H1 (cell line): ENCODE measurements around the gene C9orf40. TPM values are rescaled to one million over a fixed set of nuclear protein-coding genes. Genes with fewer than 3 reads are reported as not detected.

ENCODE experiments used
- CTCF ChIA-PET: fragments of 300-600 bp; sonication (Branson Sonifier 250); formaldehyde crosslinking; loops from one replicate; lab custom pipeline; 2021; ENCODE audit not compliant: partially characterized antibody; lab: Charles Lee
- POLR2A ChIA-PET: fragments of 300-600 bp; sonication (Branson Sonifier 250); formaldehyde crosslinking; loops from one replicate; lab custom pipeline; 2021; ENCODE audit warnings: inconsistent platforms; ENCODE audit not compliant: partially characterized antibody; lab: Charles Lee
- DNase-seq, 2 experiments: peaks; one replicate each; pipeline versions ENCODE4 v3.0.0 to v3.0.0-alpha.2; 2010 to 2022; ENCODE audit warnings: low spot score in 2 of 2, low read depth in 1 of 2, mixed read lengths in 1 of 2
- FAIRE-seq: peaks from 2 replicates; lab custom pipeline; 2011; peaks lifted over from hg19 to GRCh38; lab: Jason Lieb, UNC
- H2AFZ ChIP-seq: 2 replicates; pipeline ENCODE4 v1.8.1; 2012; ENCODE audit warnings: low read length, inconsistent platforms
- H2AK5ac ChIP-seq: 2 replicates; pipeline ENCODE4 v1.6.1; 2013; ENCODE audit warnings: low read depth, low read length
- H2BK120ac ChIP-seq: replicated peaks from 2 replicates; pipeline ENCODE3; 2013; ENCODE audit warnings: low read depth, low read length, inconsistent platforms
- H2BK12ac ChIP-seq: 2 replicates; pipeline ENCODE4 v1.6.1; 2013; ENCODE audit warnings: low read depth, low read length
- H2BK15ac ChIP-seq: 2 replicates; pipeline ENCODE4 v1.6.1; 2013; ENCODE audit warnings: low read length
- H2BK20ac ChIP-seq: 2 replicates; pipeline ENCODE4 v1.6.1; 2013; ENCODE audit warnings: low read length
- H2BK5ac ChIP-seq: 2 replicates; pipeline ENCODE4 v1.6.1; 2013; ENCODE audit warnings: low read depth, low read length
- H3K14ac ChIP-seq: 2 replicates; pipeline ENCODE4 v1.6.1; 2013; ENCODE audit warnings: inconsistent platforms; ENCODE audit not compliant: insufficient read length
- H3K18ac ChIP-seq: 2 replicates; pipeline ENCODE4 v1.6.1; 2013; ENCODE audit warnings: low read length; ENCODE audit errors: extremely low read depth
- H3K23ac ChIP-seq: 2 replicates; pipeline ENCODE4 v1.6.1; 2013; ENCODE audit warnings: inconsistent platforms; ENCODE audit not compliant: insufficient read length
- H3K23me2 ChIP-seq: 2 replicates; pipeline ENCODE4 v1.6.1; 2013; ENCODE audit warnings: low read depth, low read length
- H3K27ac ChIP-seq: 2 replicates; pipeline ENCODE4 v1.6.1; 2011; ENCODE audit warnings: low read depth, low read length, inconsistent platforms
- H3K27me3 ChIP-seq, 4 experiments: replicated peaks in 1 of 4; 1 replicate in 1 of 4; 2 replicates in 3 of 4; pipeline versions ENCODE4 v1.6.1 to v1.8.1; 2011 to 2013; ENCODE audit warnings: low read length in 3 of 4, mild to moderate bottlenecking in 3 of 4, inconsistent platforms in 2 of 4, mixed read lengths in 2 of 4, moderate library complexity in 1 of 4; ENCODE audit not compliant: control insufficient read depth in 3 of 4, insufficient read depth in 3 of 4; ENCODE audit errors: extremely low read depth in 1 of 4
- H3K36me3 ChIP-seq, 4 experiments: 2 replicates each; pipeline versions ENCODE4 v1.6.1 to v1.8.1; 2011 to 2013; ENCODE audit warnings: mild to moderate bottlenecking in 4 of 4, low read length in 3 of 4, moderate library complexity in 2 of 4, control low read depth in 1 of 4, inconsistent platforms in 1 of 4; ENCODE audit not compliant: insufficient read depth in 4 of 4, control insufficient read depth in 2 of 4
- H3K4ac ChIP-seq: replicated peaks from 2 replicates; pipeline ENCODE3; 2013; ENCODE audit warnings: low read length, low read depth, mixed read lengths, inconsistent platforms; ENCODE audit not compliant: insufficient read length
- H3K4me1 ChIP-seq, 4 experiments: replicated peaks in 1 of 4; 1 replicate in 1 of 4; 2 replicates in 3 of 4; pipeline versions ENCODE4 v1.6.1 to v1.8.1; 2011 to 2013; ENCODE audit warnings: low read length in 3 of 4, inconsistent platforms in 2 of 4, mixed read lengths in 1 of 4; ENCODE audit not compliant: insufficient read depth in 4 of 4, control insufficient read depth in 3 of 4
- H3K4me2 ChIP-seq, 2 experiments: 2 replicates each; pipeline versions ENCODE4 v1.6.1 to v1.8.1; 2011 to 2013; ENCODE audit warnings: low read depth in 2 of 2, low read length in 2 of 2, control low read depth in 1 of 2, inconsistent platforms in 1 of 2, mild to moderate bottlenecking in 1 of 2; ENCODE audit not compliant: insufficient read depth in 1 of 2
- H3K4me3 ChIP-seq, 4 experiments: fragments of 200-600, 300-600 bp in 1 of 4; sonication (generic), shearing (Covaris generic), sonication (Bioruptor Twin) in 1 of 4; 2 replicates each; pipeline versions ENCODE4 v1.5.1 to v1.8.1; 2011 to 2016; ENCODE audit warnings: low read length in 4 of 4, low read depth in 3 of 4, control low read depth in 2 of 4, inconsistent platforms in 2 of 4, mild to moderate bottlenecking in 2 of 4, mixed read lengths in 1 of 4, moderate library complexity in 1 of 4; ENCODE audit not compliant: insufficient read depth in 2 of 4; ENCODE audit errors: extremely low read depth in 1 of 4
- H3K56ac ChIP-seq: replicated peaks from 2 replicates; pipeline ENCODE3; 2013; ENCODE audit warnings: low read depth, mild to moderate bottlenecking, mixed read lengths, low read length, inconsistent platforms; ENCODE audit not compliant: insufficient read length
- H3K79me1 ChIP-seq: 2 replicates; pipeline ENCODE4 v1.6.1; 2013; ENCODE audit warnings: low read depth, low read length, control low read depth
- H3K79me2 ChIP-seq, 2 experiments: 2 replicates each; pipeline versions ENCODE4 v1.6.1 to v1.8.1; 2012 to 2013; ENCODE audit warnings: low read length in 2 of 2, mild to moderate bottlenecking in 2 of 2, inconsistent platforms in 1 of 2; ENCODE audit not compliant: insufficient read depth in 2 of 2, control insufficient read depth in 1 of 2
- H3K9ac ChIP-seq, 4 experiments: replicated peaks in 1 of 4; 1 replicate in 1 of 4; 2 replicates in 3 of 4; pipeline versions ENCODE4 v1.6.1 to v1.8.1; 2011 to 2013; ENCODE audit warnings: low read depth in 3 of 4, low read length in 3 of 4, control low read depth in 2 of 4, mild to moderate bottlenecking in 2 of 4, moderate library complexity in 2 of 4, inconsistent platforms in 1 of 4; ENCODE audit errors: extremely low read depth in 1 of 4
- H3K9me3 ChIP-seq, 2 experiments: 2 replicates each; pipeline versions ENCODE4 v1.6.1 to v1.8.1; 2012 to 2013; ENCODE audit warnings: mild to moderate bottlenecking in 2 of 2, moderate library complexity in 2 of 2, control low read depth in 1 of 2, inconsistent platforms in 1 of 2, low read depth in 1 of 2, low read length in 1 of 2, mixed read lengths in 1 of 2; ENCODE audit not compliant: insufficient read depth in 2 of 2
- H4K20me1 ChIP-seq, 2 experiments: replicated peaks in 1 of 2; 2 replicates each; pipeline versions ENCODE3 to v1.8.1; 2011 to 2013; ENCODE audit warnings: inconsistent platforms in 2 of 2, low read length in 2 of 2, mild to moderate bottlenecking in 1 of 2; ENCODE audit not compliant: insufficient read depth in 2 of 2, control insufficient read depth in 1 of 2
- H4K5ac ChIP-seq: 2 replicates; pipeline ENCODE4 v1.6.1; 2013; ENCODE audit warnings: low read length, low read depth, mixed read lengths, inconsistent platforms; ENCODE audit not compliant: insufficient read length
- H4K8ac ChIP-seq: 2 replicates; pipeline ENCODE4 v1.8.0; 2013; ENCODE audit warnings: mild to moderate bottlenecking, moderate library complexity, low read length, inconsistent platforms; ENCODE audit not compliant: insufficient read depth; ENCODE audit errors: extremely low read depth
- H4K91ac ChIP-seq: replicated peaks from 2 replicates; pipeline ENCODE3; 2013; ENCODE audit warnings: low read length, mixed read lengths, inconsistent platforms; ENCODE audit not compliant: insufficient read length
- BRCA1 ChIP-seq: IDR thresholded peaks from 2 replicates; pipeline ENCODE4 v1.6.1; 2012; ENCODE audit warnings: low read depth, low read length, improper control_type of control experiment
- CEBPB ChIP-seq: IDR thresholded peaks from 2 replicates; pipeline ENCODE4 v1.6.1; 2012; ENCODE audit warnings: low read depth, low read length
- CHD2 ChIP-seq: IDR thresholded peaks from 2 replicates; pipeline ENCODE4 v1.6.1; 2012; ENCODE audit warnings: low read length, improper control_type of control experiment
- FOSL1 ChIP-seq: IDR thresholded peaks from 2 replicates; pipeline ENCODE4 v1.6.1; 2011; ENCODE audit warnings: mild to moderate bottlenecking, low read depth, low read length, moderate library complexity; ENCODE audit not compliant: insufficient read depth
- HDAC6 ChIP-seq: IDR thresholded peaks from one replicate; pipeline ENCODE4 v1.7.1; 2012; ENCODE audit warnings: low read depth, mild to moderate bottlenecking, inconsistent platforms, low read length, moderate library complexity
- RBBP5 ChIP-seq: IDR thresholded peaks from 2 replicates; pipeline ENCODE4 v1.7.1; 2012; ENCODE audit warnings: low read depth, mild to moderate bottlenecking, inconsistent platforms, low read length, moderate library complexity, borderline replicate concordance
- RFX5 ChIP-seq: IDR thresholded peaks from 2 replicates; pipeline ENCODE4 v1.6.1; 2011; ENCODE audit warnings: low read depth, low read length, improper control_type of control experiment, borderline replicate concordance
- RNF2 ChIP-seq: fragments of 200-900, 300-1000 bp; sonication (generic); IDR thresholded peaks from 2 replicates; pipeline ENCODE4 v1.7.1; 2016; ENCODE audit warnings: borderline replicate concordance, low read depth, mild to moderate bottlenecking, antibody characterized with exemption, low read length; ENCODE audit not compliant: poor library complexity, severe bottlenecking; ENCODE audit errors: missing control alignments
- SIRT6 ChIP-seq: IDR thresholded peaks from one replicate; pipeline ENCODE4 v1.7.1; 2012; ENCODE audit warnings: low read length, inconsistent platforms
- SRF ChIP-seq: IDR thresholded peaks from 2 replicates; pipeline ENCODE4 v1.6.1; 2011; ENCODE audit warnings: mild to moderate bottlenecking, low read depth, low read length, moderate library complexity
- TAF1 ChIP-seq: IDR thresholded peaks from 2 replicates; pipeline ENCODE4 v1.6.1; 2011; ENCODE audit warnings: mild to moderate bottlenecking, low read depth, low read length
- TBP ChIP-seq: IDR thresholded peaks from 2 replicates; pipeline ENCODE4 v1.6.1; 2011; ENCODE audit warnings: low read depth, low read length, improper control_type of control experiment
- TCF12 ChIP-seq: IDR thresholded peaks from 2 replicates; pipeline ENCODE4 v1.6.1; 2011; ENCODE audit warnings: low read depth, mild to moderate bottlenecking, low read length
- USF2 ChIP-seq: IDR thresholded peaks from 2 replicates; pipeline ENCODE4 v1.6.1; 2011; ENCODE audit warnings: low read length, improper control_type of control experiment
- YY1 ChIP-seq: IDR thresholded peaks from 2 replicates; pipeline ENCODE4 v1.6.1; 2011; ENCODE audit warnings: low read depth, mild to moderate bottlenecking, low read length
- WGBS, 2 experiments: shearing (Covaris generic) in 1 of 2; methylation state at CpG; one replicate each; pipeline versions ENCODE4 v1.1.6 to v1.1.7; 2013 to 2015; ENCODE audit warnings: low lambda C conversion rate in 2 of 2, mixed read lengths in 2 of 2, inconsistent platforms in 1 of 2, low coverage in 1 of 2, missing lambda C conversion rate in 1 of 2; ENCODE audit not compliant: insufficient replicate concordance in 2 of 2, insufficient coverage in 1 of 2, insufficient read length in 1 of 2; ENCODE audit errors: extremely low coverage in 1 of 2, missing lambda C conversion rate in 1 of 2; 5-methylcytosine and 5-hydroxymethylcytosine counted together
- polyA plus RNA-seq, 7 experiments: library from polyadenylated mRNA; depleted of rRNA in 3 of 7; stranded (reverse) in 5 of 7; unstranded in 2 of 7; fragments of >200 nt in 5 of 7; fragments of 200-250 nt in 2 of 7; gene quantifications; 1 replicate in 5 of 7; 2 replicates in 1 of 7; 4 replicates in 1 of 7; pipeline versions ENCODE4 v1.2.1 to v1.2.3, GENCODE V29; 2011 to 2013; ENCODE audit warnings: missing spikeins in 2 of 7, mixed read lengths in 2 of 7
- total RNA-seq: library from RNA; stranded (reverse); fragmentation: NEBNext Ultra II Directional; extraction: Animal tissue kit (Norgen Biotek cat#: 25700); gene quantifications from 2 replicates; pipeline ENCODE4 v1.2.1, GENCODE V29; 2021

Gene C9orf40
- total and polyA plus RNA-seq, 2 of the 8 experiments (the other 6 are each of a cell fraction or from before 2014, with no cell fraction given) = 3.6 to 11.2 TPM

GRCh38 chr9:74948937-74949336, 3.8 kb downstream of the C9orf40 start:
- no peak overlapping the region for H4K5ac ChIP-seq
- no peak overlapping the region for H4K8ac ChIP-seq
- no peak overlapping the region for H3K4me2 ChIP-seq
- H3K23ac ChIP-seq = no peak overlapping the region
- H4K20me1 ChIP-seq = no peaks in the 10 kb centered on the region
- no peaks in the 10 kb centered on the region for H3K79me2 ChIP-seq
- H3K9ac ChIP-seq = no peak overlapping the region
- no peak overlapping the region for H3K4me3 ChIP-seq
- H3K23me2 ChIP-seq = peaks cover 8% of the 10 kb centered on the region; the same call in 1 of the 2 replicates
- H2BK5ac ChIP-seq = no peak overlapping the region
- H2BK120ac ChIP-seq = no peak overlapping the region
- H2BK15ac ChIP-seq = no peak overlapping the region
- no peak overlapping the region for H3K4ac ChIP-seq
- H3K4me1 ChIP-seq = peaks cover 0 to 5% (median 2%) of the 10 kb centered on the region in 4 experiments; a peak in 3 of 7 replicates
- H3K56ac ChIP-seq = no peak overlapping the region
- H3K27me3 ChIP-seq = no peaks in the 10 kb centered on the region
- H3K9me3 ChIP-seq = no peaks in the 10 kb centered on the region
- WGBS, 2 experiments = 97% methylated on average over 2 of the region's 2 CpGs; no CpG with 5 or more reads in 1 of the 2 experiments
- CTCF ChIA-PET = no interaction called here
- FAIRE-seq = no peak
- no peak overlapping the region for H4K91ac ChIP-seq
- TF ChIP-seq CEBPB = no peak
- no peak for TF ChIP-seq FOSL1
- TF ChIP-seq SRF = no peak
- no peak for TF ChIP-seq USF2
- no peak for TF ChIP-seq RNF2
- TF ChIP-seq RBBP5 = no peak
- TF ChIP-seq SIRT6 = no peak
- TF ChIP-seq TBP = no peak
- no peak for TF ChIP-seq YY1
- TF ChIP-seq CHD2 = no peak
- TF ChIP-seq TAF1 = no peak
- no peak for TF ChIP-seq BRCA1
- no peak for TF ChIP-seq TCF12
- TF ChIP-seq RFX5 = no peak
- TF ChIP-seq HDAC6 = no peak
- TF ChIP-seq, all 59 proteins: peak for 0
- Histone ChIP-seq H3K79me1 (no peaks in the 10 kb centered on the region), H2BK20ac (no peak overlapping the region), H3K27ac (no peak overlapping the region), H3K14ac (no peak overlapping the region), H2BK12ac (no peak overlapping the region), H2AFZ (no peak overlapping the region), H2AK5ac (no peak overlapping the region), H3K36me3 (no peaks in the 10 kb centered on the region; a peak in 1 of 8 replicates), H3K18ac (no peak overlapping the region)
- POLR2A ChIA-PET = no interaction called here
- DNase-seq = no peak
